ENCODE measurements around the gene USP31. TPM values are rescaled to one million over a fixed set of nuclear protein-coding genes. Genes with fewer than 3 reads are reported as not detected.
"Not testable (repeated sequence)": the region's sequence is repeated elsewhere in the genome, so short reads cannot be mapped to it uniquely, and the experiment has no call there.

USP31 gene
- total RNA-seq, 1 experiment from 2014 or later: 6.7 TPM

DNA sequence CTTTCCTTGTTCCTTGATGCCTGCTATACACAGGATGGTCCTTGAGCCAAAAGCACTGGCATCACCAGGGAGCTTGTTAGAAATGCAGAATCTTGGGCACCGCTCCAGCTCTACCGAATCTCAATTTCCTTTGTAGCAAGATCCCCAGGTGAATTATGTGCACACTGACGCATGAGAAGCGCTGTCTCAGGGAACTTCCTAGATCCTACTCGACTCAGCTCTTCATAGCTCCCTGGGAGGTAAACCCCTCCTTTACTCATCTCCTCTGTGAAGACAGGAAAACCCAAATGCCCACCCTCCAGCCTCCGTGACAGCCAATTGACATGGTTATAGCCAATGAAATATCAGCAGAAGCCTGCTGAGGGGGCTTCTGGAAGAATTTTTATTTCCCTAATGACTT is 4.1 kb downstream of the USP31 start:
- POLR2A ChIA-PET (ENCODE audit: unreplicated experiment): no interaction called here
- intact Hi-C loops (cut with micrococcal nuclease): no loop called here

DNA sequence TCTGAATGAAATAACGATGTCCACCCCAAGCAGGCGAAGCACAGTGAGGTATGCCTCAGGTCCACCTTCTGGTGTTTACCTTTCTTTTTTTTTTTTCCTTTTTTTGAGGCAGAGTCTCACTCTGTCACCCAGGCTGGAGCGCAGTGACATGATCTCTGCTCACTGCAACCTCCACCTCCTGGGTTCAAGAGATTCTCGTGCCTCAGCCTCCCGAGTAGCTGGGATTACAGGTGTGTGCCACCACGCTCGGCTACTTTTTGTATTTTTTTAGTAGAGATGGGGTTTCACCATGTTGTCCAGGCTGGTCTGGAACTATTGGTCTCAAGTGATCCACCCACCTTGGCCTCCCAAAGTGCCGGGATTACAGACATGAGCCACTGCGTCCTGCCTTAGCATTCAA is 4.9 kb downstream of the USP31 start:
- H3F3A ChIP-seq (ENCODE audit: low read length, unreplicated experiment); CTCF ChIA-PET; H3K9ac ChIP-seq (ENCODE audit: low read length); H3K9me3 ChIP-seq (ENCODE audit: low read length); BruUV-seq (replicated peaks); H3K9me2 ChIP-seq (replicated peaks; ENCODE audit: low read length); H3K36me3 ChIP-seq (ENCODE audit: low read depth, low read length); H3K27ac ChIP-seq (ENCODE audit: low read length); POLR2A ChIA-PET (ENCODE audit: unreplicated experiment); H3K4me3 ChIP-seq (ENCODE audit: low read length); H3K27me3 ChIP-seq (ENCODE audit: low read length); intact Hi-C loops (cut with micrococcal nuclease); ATAC-seq; H3K4me2 ChIP-seq (ENCODE audit: low read length); H4K20me1 ChIP-seq (ENCODE audit: low read length); DNase-seq; H2AFZ ChIP-seq (ENCODE audit: low read length): not testable (repeated sequence)
- H3K4me1 ChIP-seq (ENCODE audit: insufficient read depth, low read length): peaks cover 27% of the 10 kb centered on the region
- H3K79me2 ChIP-seq (ENCODE audit: low read length): peaks cover 85% of the 10 kb centered on the region

More for the DNA sequence above, 4.1 kb downstream of the USP31 start:
- Histone ChIP-seq H4K20me1 (ENCODE audit: low read length) (no peaks in the 10 kb centered on the region), H3K4me3 (ENCODE audit: low read length) (peak overlapping the region; percentile 38; the same call in 1 of the 2 replicates), H3K9ac (ENCODE audit: low read length) (no peak overlapping the region), H2AFZ (ENCODE audit: low read length) (peak overlapping the region; percentile 29; the same call in 1 of the 2 replicates), H3K27me3 (ENCODE audit: low read length) (no peaks in the 10 kb centered on the region), H3K4me2 (ENCODE audit: low read length) (peak overlapping the region; percentile 93), H3K79me2 (ENCODE audit: low read length) (peaks cover 77% of the 10 kb centered on the region), H3K27ac (ENCODE audit: low read length) (peak overlapping the region; percentile 68), H3F3A (ENCODE audit: low read length, unreplicated experiment) (no peaks in the 10 kb centered on the region), H3K9me3 (ENCODE audit: low read length) (no peaks in the 10 kb centered on the region), H3K36me3 (ENCODE audit: low read depth, low read length) (no peaks in the 10 kb centered on the region), H3K4me1 (ENCODE audit: insufficient read depth, low read length) (peaks cover 27% of the 10 kb centered on the region), H3K9me2 (replicated peaks; ENCODE audit: low read length) (no peaks in the 10 kb centered on the region)
- no TSS peak for BruUV-seq (replicated peaks)
- TF ChIP-seq, protein P1, sequence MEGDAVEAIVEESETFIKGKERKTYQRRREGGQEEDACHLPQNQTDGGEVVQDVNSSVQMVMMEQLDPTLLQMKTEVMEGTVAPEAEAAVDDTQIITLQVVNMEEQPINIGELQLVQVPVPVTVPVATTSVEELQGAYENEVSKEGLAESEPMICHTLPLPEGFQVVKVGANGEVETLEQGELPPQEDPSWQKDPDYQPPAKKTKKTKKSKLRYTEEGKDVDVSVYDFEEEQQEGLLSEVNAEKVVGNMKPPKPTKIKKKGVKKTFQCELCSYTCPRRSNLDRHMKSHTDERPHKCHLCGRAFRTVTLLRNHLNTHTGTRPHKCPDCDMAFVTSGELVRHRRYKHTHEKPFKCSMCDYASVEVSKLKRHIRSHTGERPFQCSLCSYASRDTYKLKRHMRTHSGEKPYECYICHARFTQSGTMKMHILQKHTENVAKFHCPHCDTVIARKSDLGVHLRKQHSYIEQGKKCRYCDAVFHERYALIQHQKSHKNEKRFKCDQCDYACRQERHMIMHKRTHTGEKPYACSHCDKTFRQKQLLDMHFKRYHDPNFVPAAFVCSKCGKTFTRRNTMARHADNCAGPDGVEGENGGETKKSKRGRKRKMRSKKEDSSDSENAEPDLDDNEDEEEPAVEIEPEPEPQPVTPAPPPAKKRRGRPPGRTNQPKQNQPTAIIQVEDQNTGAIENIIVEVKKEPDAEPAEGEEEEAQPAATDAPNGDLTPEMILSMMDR (conservative IDR thresholded peaks at IDR 0.05; ENCODE audit: low read depth, low read length): no peak
- TF ChIP-seq EZH2phosphoT487 (IDR thresholded peaks at IDR 0.05; ENCODE audit: borderline replicate concordance, low read length): no peak
- no peak for TF ChIP-seq EZH2 (IDR thresholded peaks at IDR 0.05; ENCODE audit: low read length, unreplicated experiment)
- peak; percentile 11 for DNase-seq
- CTCF ChIA-PET: no interaction called here
- ATAC-seq: no peak

- DNase-seq: no peak
- no peaks in the 10 kb centered on the region for H3F3A ChIP-seq (ENCODE audit: low read length, unreplicated experiment)
- H3K9ac ChIP-seq (ENCODE audit: low read length): no peak overlapping the region
- H3K9me2 ChIP-seq (replicated peaks; ENCODE audit: low read length): no peaks in the 10 kb centered on the region
- CTCF ChIA-PET: no interaction called here
- H4K20me1 ChIP-seq (ENCODE audit: low read length): no peaks in the 10 kb centered on the region
- intact Hi-C loops (cut with micrococcal nuclease): no loop called here
- H3K4me3 ChIP-seq (ENCODE audit: low read length): no peak overlapping the region
- H3K27me3 ChIP-seq (ENCODE audit: low read length): no peaks in the 10 kb centered on the region
- no TSS peak for BruUV-seq (replicated peaks)
- peaks cover 93% of the 10 kb centered on the region for H3K79me2 ChIP-seq (ENCODE audit: low read length)
- H3K27ac ChIP-seq (ENCODE audit: low read length): no peak overlapping the region
- POLR2A ChIA-PET (ENCODE audit: unreplicated experiment): no interaction called here
- H3K9me3 ChIP-seq (ENCODE audit: low read length): no peaks in the 10 kb centered on the region
- peaks cover 27% of the 10 kb centered on the region for H3K4me1 ChIP-seq (ENCODE audit: insufficient read depth, low read length)
- H2AFZ ChIP-seq (ENCODE audit: low read length): no peak overlapping the region
- no peak overlapping the region for H3K4me2 ChIP-seq (ENCODE audit: low read length)
- ATAC-seq: no peak
- TF ChIP-seq EZH2phosphoT487 (IDR thresholded peaks at IDR 0.05; ENCODE audit: borderline replicate concordance, low read length): no peak
- TF ChIP-seq EZH2 (IDR thresholded peaks at IDR 0.05; ENCODE audit: low read length, unreplicated experiment): no peak
- TF ChIP-seq, protein P1 (conservative IDR thresholded peaks at IDR 0.05; ENCODE audit: low read depth, low read length): no peak
- H3K36me3 ChIP-seq (ENCODE audit: low read depth, low read length): no peaks in the 10 kb centered on the region
Measured at GRCh38 chr16:23143391-23143790, 5.9 kb downstream of the USP31 start.
